HG03342 (cell line): ENCODE measurements around the gene GOPC.
A peak's percentile ranks its signal among the peaks of the same experiment; 100 is the strongest.
"Not testable (repeated sequence)": the region's sequence is repeated elsewhere in the genome, so short reads cannot be mapped to it uniquely, and the experiment has no call there.

Source experiments
- ATAC-seq: cut with Tn5 transposase; IDR thresholded peaks from one replicate; pipeline ENCODE4 v1.9.1; 2021; ENCODE audit warnings: mild to moderate bottlenecking, moderate library complexity; ENCODE audit not compliant: unreplicated experiment

GOPC gene

DNA sequence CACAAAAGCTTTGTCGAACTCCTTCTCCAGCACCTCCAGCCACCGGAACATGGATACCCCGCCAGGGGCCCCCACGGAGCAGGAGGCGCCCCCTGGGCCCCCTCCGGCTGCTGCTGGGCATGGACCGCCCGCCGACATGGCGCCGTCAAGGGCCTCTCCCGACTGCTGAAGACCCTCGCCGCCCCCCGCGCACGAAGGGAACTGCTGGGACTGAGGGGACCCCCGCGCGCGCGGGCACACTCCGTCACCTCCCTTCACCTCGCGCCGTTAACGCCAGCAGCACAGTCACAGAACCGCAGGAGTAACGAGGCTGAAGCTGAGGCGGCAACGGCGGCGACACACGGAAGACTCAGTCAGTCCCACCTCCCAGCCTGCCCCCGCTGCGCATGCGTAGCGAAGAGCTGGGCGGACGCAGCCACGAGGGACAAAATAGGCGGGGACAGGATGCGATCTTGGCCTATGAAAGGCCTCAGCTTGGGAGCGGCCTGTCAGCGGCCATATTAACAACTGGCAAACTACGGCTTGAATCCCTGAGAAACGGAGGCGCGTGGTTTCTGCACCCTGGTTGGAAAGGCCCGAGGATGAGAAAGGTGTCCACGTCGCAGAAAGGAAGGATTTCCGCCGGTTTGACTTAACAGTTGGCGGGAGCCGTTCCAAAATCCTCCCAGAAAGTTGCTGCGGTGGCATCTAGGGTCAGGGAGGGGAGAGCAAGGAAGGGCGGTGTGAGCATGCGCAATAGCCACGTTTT, at the start of gene GOPC:
Gene GOPC (minus strand): TSS at position 361 of the 748 bp plus-strand sequence. CDS start 223 bp downstream, at position 138.
- ATAC-seq: peak; percentile 90

DNA sequence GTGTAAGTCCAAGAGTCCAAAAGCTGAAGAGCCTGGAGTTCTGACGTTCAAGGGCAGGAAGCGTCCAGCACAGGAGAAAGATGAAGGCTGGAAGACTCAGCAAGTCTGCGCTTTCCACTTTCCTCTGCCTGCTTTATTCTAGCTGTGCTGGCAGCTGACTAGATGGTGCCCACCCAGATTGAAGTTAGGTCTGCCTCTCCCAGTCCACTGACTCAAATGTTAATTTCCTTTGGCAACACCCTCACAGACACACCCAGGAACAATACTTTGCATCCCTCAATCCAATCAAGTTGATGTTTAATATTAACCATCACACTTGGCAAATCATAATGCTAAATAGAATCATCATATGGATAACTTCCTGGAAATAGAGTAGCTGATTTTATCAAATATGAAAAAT, 49.7 kb upstream of the GOPC start:
- not testable (repeated sequence) for ATAC-seq

DNA sequence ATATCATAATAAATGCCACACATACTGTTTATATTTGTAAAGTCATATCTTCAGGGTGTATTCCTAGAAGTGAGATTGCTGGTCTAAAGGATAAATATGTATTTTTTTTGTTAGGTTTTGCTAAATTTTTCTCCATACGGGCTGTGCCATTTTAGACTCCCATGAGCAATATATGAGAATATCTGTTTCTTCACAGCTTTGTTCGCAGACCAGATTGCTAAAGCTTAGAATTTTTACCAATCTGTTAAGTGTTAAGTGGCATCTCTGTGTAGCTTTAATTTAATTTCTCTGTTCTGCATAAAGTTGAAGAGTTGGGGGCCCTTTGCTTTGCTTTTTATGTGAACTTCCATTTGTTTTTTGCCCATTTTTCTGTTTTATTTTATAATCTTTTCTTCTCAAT, 40.7 kb upstream of the GOPC start:
- no peak for ATAC-seq

DNA sequence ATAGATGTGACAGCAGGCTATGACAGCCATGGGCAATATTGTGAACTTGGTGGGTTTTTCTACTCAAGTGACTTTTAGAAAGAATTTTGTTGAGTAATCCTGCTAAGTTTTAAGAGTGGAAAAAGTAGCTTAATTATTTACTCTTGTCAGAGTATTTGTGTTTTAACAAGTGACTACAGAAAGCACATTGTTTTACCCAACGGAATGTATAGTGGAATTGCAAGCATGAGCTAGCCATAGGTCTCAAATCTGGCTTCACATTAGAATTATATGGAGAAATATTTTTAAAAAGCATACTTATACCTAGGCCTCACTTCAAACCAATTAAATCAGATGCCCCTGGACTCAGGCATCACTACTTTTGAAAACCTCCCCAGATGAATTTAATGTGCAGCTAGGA, 35.5 kb upstream of the GOPC start:
- ATAC-seq: no peak

DNA sequence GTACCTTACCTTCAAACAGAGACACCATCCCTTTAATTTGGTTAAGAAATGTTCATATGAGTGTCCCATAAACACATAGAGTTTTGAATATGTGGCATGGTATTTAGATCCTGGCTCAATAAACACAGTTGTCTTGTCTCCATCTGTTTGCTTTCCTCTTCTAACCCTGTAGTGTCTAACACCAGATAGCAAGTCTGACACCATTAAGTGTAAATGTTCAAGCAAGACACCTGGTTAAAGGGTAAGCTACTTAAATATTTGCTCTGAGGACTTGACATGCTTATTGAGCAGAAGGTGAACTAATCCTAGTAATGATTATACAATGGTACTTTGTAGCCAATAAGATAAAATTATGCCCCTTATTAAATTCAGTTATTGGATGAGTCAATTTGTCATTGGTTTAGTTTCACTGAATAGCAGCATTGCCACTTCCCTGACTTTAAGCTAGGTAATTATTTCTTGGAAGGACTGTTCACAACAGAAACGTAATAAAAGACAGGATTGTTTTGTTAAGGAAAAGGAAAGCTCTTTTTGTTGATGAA, 26.9 kb upstream of the GOPC start:
- ATAC-seq: no peak

DNA sequence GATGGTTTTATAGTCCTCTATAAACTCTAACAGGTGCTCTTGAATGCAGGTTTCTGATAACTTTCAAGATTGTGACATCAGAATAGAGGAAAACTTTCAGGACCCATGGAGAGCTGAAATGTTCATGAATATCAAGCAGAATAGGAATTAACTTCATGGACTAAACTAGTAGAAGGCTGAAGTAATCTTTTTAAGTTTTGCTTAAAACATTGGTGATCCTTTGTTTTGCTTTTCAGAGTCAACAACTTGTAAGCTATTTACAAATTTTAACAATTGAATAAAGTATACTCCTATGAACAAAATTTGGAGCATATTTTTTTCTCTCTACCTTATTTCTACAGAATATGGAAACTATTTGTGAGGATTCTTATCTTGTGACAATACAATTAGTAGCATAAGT, 25.2 kb upstream of the GOPC start:
- no peak for ATAC-seq

DNA sequence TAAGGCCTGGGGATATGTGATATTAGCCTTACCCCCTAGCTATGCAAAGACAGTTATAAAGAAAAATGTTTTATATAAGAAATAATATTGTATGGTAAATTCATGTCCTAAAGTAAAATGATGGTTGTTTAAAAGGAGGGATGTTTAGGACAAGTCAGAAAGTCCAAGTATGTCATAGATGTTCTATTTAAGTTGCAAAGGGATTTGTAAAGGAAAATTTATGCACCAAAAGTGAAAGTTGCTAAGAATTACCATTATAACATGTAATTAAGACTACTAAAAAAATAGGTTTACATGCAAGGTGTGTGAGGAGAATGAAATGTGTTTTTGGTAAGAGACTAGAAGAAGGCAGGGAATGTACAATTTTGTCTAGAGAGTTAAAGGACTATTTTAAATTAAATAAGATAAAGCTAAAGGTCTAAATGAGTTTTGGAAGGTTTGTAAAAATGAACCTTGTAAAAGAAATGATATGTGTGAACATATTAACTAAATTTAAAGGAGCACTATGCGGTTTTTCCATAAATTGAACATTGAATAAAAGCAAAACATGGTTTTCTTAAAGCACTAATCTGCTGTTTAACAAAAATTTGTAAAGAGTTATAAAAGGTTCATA, 22.7 kb upstream of the GOPC start:
- no peak for ATAC-seq

DNA sequence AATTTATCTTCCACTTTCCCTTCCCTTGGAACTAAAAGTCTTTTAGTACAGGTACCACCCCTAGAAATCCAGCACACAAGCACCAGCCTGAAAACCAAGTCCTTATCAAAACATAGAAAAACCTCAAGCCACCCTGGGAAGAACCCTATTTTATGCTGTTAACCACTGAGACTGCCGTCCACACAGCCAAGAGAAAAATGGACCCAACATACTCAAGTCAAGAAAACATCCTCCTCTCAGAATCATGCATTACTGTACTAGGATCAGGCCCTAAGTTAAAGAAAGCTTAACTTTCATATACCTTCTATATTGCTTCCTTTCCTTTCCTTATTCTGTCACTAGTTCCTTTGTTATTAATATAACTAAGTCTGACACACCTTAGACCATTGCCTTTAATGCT, 16.9 kb upstream of the GOPC start:
- no peak for ATAC-seq

DNA sequence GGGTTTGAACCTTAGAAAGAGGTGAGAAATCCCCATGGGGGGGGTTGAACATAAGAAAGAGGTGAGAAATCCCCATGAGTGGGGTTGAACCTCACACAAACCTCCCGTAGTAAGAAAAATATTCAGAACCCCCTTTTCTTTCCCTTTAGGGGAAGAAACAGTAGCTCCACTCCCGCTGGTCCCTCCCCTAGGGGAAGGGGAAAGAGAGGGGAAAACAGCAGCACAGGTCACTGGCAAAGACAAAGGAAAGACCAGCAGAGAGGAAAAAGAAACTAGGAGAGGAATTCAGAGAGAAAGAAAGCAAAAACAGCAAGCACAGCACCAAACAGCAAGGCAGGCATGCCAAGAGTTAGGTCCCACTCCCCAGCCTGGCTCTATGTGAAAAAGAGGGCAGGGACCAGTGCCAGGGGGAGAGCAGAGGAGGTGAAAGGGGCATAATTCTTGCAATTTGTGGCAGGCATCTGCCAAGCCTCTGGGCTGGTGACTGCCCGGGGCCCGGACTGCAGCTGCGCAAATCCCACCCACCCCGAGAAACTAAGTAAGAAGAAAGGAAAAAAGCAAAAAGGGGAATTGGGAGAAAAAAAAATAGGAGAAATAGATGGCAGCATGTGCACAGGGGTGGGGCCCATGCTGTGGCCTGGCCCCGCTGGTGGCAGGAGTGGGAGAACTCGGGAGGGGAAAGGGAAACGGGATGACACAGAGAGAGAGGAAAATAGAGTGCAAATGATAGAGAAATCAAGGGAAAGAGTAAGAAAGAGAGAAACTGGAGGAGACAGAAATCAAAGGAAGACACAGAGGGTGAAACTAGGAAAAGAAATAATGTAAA, 15.1 kb upstream of the GOPC start:
- no peak for ATAC-seq

DNA sequence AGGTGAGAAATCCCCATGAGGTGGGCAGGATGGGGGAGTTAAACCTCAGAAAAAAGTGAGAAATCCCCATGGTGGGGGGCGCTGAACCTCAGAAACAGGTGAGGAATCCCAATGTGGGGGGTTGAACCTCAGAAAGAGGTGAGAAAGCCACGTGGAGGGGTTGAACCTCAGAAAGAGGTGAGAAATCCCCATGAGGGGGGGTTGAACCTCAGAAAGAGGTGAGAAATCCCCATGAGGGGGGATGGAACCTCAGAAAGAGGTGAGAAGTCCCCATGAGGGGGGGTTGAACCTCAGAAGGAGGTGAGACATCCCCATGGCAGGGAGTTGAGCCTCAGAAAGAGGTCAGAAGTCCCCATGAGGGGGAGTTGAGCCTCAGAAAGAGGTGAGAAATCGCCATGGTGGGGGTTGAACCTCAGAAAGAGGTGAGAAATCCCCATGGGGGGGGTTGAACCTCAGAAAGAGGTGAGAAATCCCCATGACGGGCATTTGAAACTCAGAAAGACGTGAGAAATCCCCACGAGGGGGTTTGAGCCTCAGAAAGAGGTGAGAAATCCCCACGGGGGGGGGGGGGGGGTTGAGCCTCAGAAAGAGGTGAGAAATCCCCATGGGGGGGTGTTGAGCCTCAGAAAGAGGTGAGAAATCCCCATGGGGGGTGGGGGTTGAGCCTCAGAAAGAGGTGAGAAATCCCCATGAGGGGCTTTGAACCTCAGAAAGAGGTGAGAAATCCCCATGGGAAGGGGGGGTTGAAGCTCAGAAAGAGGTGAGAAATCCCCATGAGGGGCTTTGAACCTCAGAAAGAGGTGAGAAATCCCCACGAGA, 14.3 kb upstream of the GOPC start:
- ATAC-seq: no peak

DNA sequence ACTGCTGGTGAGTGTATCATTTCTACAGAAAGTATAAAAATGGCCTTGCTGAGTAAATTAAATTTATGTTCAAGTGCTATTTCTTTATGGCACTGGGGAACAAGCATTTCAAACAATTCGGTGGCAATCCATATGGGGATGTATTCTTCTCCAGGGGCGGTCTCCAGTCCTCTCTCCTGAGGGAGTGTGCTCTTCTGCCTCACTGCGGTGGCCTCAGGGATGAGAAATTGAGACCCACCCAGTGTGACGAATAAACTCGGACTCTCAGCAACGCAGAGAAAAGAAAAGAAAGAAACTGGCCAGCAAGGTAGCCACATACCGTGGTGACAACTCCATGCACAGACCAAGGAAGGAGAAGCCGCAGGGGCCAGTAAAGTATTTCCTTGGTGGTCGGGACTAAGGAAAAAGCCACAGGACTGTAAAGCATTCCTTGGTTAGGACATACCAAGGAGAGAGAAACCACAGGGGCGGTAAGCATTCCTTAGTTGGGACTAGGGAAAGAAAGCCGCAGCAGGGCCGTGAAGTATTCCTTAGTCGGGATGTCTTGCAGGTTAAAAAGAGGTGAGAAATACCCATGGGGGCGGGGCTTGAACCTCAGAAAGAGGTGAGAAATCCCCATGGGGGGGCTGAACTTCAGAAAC, 13.6 kb upstream of the GOPC start:
- ATAC-seq: no peak

DNA sequence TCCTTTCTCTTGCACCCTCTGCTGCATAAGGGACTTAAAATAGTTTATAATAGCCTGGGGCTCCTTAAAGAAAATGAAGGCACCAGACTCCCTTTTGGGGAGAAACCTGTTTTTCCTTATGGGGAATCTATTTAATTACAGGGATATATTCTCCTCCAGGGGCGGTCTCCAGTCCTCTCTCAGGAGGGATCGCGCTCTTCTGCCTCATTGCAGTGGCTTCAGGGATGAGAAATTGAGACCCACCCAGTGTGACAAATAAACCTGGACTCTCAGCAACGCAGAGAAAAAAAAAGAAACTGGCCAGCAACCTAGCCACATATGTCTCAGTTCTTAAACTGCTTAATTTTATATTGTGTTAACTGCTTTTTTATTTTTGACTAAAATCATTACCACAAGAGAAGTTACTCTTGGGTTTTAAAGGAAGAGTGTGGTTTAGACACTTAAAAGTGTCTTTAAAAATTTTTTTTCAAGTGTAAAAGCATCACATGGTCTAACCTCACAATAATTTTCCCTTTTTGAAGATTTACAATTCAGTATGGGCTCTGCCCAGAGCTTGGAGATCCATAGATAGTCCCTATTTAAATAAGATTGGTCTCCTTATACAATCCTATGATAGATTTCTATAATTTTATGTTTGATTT, 11.7 kb upstream of the GOPC start:
- no peak for ATAC-seq

DNA sequence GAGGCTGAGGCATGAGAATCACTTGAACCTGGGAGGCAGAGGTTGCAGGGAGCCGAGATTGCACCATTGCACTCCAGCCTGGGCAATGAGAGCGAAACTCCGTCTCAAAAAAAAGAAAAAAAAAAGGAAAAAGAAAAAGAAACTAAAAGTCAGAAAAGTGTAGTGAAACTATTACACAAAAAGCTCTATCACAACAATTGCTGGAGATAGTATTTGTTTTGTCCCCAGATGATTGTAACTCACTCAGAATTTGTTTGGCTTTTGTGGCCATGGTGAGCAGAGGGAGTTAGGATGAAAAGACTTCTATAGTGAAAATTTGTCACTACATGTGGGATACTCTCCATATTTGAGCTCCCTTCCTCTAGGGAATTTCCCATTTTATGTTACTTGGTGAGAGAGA, 5.2 kb upstream of the GOPC start:
- peak; percentile 32 for ATAC-seq

DNA sequence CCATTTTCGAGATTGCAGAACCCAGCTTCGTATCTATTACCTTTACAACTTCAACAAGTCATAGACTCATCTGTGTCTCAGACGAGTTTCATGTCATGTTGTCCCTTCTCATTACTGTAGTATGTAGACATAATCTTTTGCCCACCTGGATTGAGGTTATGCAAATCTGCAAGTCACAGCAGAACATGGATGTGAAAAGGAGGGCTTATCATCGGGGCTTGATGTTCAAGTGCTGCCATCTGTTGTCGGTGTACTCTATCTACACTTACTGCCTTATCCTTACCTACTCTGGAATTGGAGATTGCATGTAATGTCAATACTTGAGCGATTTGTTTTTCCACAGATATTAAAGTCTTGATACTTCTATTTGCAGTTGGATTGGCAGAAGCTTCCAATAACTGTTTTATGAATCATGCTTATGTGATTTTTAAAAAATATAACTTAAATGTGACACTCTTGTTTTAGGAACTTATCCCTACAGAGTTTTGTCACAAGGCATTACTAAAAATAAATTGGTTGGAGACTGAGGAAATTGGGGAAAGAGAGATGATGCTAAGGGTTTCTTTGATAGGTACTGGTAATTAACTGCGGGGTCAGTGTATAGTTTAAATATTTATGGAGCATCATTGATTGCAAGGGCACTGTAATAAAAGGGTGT, 3.0 kb upstream of the GOPC start:
- ATAC-seq: peak; percentile 50

DNA sequence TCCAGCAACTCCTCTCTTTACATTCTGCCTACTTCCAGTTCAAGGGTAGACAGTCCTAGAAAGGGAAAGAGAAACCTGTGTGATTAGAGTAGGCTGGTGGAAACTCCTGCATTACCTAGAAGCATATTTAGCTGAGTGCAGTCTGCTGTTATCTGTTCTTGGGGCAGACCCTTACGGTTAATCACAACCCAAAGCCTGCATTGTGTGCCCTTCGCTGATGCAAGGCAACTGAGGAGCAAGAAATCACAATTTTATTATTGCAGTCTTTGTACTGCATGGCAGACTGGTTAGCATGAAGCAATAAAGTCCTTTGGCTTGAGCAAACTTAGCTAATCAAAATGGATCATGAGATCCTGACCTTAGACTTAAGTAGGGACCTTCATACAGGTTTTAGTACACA, 1.5 kb upstream of the GOPC start:
- no peak for ATAC-seq

DNA sequence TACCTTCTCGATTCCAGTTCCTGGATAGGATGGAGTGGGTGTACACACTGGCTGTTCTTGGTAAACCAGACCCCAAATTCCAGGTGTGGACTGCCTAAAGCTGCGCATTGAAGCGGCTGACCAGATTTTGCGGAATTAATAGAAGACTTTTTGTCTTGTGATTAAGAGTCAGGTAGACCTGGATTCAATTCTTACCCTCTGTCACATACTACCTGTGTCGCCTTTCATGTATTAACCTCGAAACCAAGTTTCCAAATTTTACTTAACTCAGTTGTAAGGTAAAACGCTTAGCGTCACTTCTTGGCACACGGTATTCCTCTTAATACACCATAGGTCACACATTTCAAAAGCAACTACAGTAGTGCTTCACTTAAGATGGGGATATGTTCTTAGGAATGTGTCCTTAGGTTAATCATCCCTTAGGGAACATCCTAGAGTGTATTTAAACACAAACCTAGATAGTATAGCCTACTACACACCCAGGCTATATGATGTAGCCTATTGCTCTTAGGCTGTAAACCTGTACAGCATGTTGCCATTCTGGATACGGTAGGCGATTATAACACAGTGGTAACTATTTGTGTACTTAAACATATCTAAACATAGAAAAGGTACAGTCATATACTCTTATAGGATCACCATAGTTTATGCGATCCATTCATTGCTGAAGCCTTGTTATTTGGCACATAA, 733 bp upstream of the GOPC start:
- ATAC-seq: no peak

DNA sequence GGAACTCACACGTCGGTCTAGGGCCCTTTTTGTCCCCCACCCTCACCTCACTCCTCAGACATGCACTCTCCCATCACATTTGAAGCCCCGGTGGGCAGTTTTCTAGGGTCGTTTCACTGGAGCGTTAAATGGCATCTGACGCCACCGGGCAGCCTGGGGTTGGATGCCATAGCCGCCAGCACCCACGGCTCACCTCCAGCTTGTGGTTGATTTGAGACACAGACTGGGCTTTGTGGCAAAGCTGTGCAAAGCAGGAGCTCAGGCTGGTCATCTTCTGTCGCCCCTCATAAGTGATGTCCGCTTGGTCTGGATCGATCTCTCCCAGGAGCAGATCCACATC, 530 bp downstream of the GOPC start:
- peak; percentile 3 for ATAC-seq

DNA sequence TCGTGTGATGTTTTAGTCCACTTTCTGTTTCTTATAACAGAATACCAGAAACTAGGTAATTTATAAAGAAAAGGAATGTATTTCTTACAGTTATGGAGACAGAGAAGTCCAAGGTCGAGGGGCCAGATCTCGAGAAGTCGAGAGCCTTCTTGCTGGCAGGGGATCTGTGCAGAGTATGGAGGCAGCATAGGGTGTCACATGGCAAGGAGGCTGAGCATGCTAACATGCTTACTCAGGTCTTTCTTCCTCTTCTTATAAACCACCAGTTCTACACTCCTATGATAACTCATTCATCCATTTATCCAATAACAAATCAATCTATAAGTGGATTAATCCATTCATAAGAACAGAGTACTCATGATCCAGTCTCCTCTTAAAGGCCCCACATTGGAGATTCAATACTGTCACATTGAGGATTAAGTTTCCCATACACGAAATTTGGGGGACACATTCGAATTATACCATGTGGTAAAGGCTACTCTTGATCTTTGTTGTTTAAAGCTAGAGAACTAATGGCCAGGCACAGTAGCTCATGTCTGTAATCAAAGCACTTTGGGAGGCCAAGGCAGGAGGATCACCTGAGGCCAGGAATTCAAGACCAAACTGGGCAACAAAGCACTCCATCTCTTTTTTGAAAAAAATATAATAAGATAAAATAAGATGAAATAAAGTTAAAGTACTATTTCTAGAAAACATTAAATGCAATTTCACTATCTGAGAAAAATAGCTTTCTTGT, 2.1 kb downstream of the GOPC start:
- ATAC-seq: no peak
